GDM1 (cell line): ENCODE data around the gene INPP4B.
"Not testable (repeated sequence)": the region's sequence is repeated elsewhere in the genome, so short reads cannot be mapped to it uniquely, and the experiment has no call there.

Source experiments
- DNase-seq: peaks from one replicate; lab custom pipeline; 2025; lab: John Stamatoyannopoulos, UW

The INPP4B gene

GRCh38 chr4:142407596-142407995, 438.5 kb downstream of the INPP4B start:
- no peak for DNase-seq

GRCh38 chr4:142406917-142407501, 439.1 kb downstream of the INPP4B start:
- no peak for DNase-seq

GRCh38 chr4:142406499-142406835, 439.6 kb downstream of the INPP4B start:
- DNase-seq = no peak

GRCh38 chr4:142405695-142406498, 440.2 kb downstream of the INPP4B start:
- peak; percentile 57 for DNase-seq

- peak; percentile 84 for DNase-seq
These were observed 440.9 kb downstream of the INPP4B start for GRCh38 chr4:142405021-142405694.

- DNase-seq = peak; percentile 2
These were observed 441.9 kb downstream of the INPP4B start for GRCh38 chr4:142404191-142404611.

- DNase-seq = no peak
These were observed 443.2 kb downstream of the INPP4B start for GRCh38 chr4:142402900-142403299.

- no peak for DNase-seq
These were observed 443.9 kb downstream of the INPP4B start for GRCh38 chr4:142402156-142402555.

- not testable (repeated sequence) for DNase-seq
These were observed 448.6 kb downstream of the INPP4B start for GRCh38 chr4:142397364-142397991.

- DNase-seq = no peak
These were observed 449.8 kb downstream of the INPP4B start for GRCh38 chr4:142396279-142396678.

GRCh38 chr4:142393127-142393526, 453.0 kb downstream of the INPP4B start:
- no peak for DNase-seq

- DNase-seq = no peak
These were observed 459.2 kb downstream of the INPP4B start for GRCh38 chr4:142386856-142387255.

GRCh38 chr4:142386449-142386848, 459.7 kb downstream of the INPP4B start:
- DNase-seq = no peak

GRCh38 chr4:142383800-142384470, 462.2 kb downstream of the INPP4B start:
- no peak for DNase-seq

- no peak for DNase-seq
These were observed 462.7 kb downstream of the INPP4B start for GRCh38 chr4:142383354-142383753.

GRCh38 chr4:142380052-142380602, 466.0 kb downstream of the INPP4B start:
- DNase-seq = no peak

- no peak for DNase-seq
These were observed 466.6 kb downstream of the INPP4B start for GRCh38 chr4:142379277-142380051.

GRCh38 chr4:142378179-142378578, 467.9 kb downstream of the INPP4B start:
- no peak for DNase-seq

GRCh38 chr4:142377342-142378091, 468.6 kb downstream of the INPP4B start:
- DNase-seq = no peak

- DNase-seq = no peak
These were observed 469.9 kb downstream of the INPP4B start for GRCh38 chr4:142376204-142376603.
